Astrocyte of the cerebellum (primary cell): ENCODE results near the gene CCL24.
"Not testable (repeated sequence)": the region's sequence is repeated elsewhere in the genome, so short reads cannot be mapped to it uniquely, and the experiment has no call there.

Experiments
- DNase-seq: peaks from one replicate; pipeline ENCODE4 v3.0.0-alpha.2; 2011; ENCODE audit warnings: low read depth
- H3K4me3 ChIP-seq: 2 replicates; pipeline ENCODE4 v1.5.1; 2011; ENCODE audit warnings: mild to moderate bottlenecking, low read depth, low read length, moderate library complexity
- in situ Hi-C: cut with HindIII; loops from 2 replicates; pipeline ENCODE4 v1.10.0; 2017; ENCODE audit warnings: low sequenced_read_pairs
- TF ChIP-seq, protein P1 (sequence below): IDR thresholded peaks from 2 replicates; pipeline ENCODE4 v1.5.1; 2012; ENCODE audit warnings: low read length, low read depth, moderate library complexity, mild to moderate bottlenecking; ENCODE audit errors: missing control alignments

The CCL24 gene

DNA sequence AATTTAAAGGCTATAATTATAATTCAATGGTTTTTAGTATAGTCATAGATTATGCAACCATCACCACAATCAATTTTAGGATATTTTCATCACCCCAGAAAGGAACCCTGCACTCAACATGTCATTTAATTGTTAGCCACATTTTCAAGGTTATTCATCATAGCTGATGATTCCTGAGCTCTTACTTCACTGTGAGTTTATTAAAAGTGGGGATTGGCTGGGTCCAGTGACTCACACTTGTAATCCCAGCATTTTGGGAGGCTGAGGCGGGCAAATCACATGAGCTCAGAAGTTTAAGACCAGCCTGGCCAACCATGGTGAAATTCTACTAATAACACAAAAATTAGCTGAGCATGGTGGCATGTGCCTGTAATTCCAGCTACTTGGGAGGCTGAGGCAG is 42.4 kb downstream of the CCL24 start:
- TF ChIP-seq, protein P1, sequence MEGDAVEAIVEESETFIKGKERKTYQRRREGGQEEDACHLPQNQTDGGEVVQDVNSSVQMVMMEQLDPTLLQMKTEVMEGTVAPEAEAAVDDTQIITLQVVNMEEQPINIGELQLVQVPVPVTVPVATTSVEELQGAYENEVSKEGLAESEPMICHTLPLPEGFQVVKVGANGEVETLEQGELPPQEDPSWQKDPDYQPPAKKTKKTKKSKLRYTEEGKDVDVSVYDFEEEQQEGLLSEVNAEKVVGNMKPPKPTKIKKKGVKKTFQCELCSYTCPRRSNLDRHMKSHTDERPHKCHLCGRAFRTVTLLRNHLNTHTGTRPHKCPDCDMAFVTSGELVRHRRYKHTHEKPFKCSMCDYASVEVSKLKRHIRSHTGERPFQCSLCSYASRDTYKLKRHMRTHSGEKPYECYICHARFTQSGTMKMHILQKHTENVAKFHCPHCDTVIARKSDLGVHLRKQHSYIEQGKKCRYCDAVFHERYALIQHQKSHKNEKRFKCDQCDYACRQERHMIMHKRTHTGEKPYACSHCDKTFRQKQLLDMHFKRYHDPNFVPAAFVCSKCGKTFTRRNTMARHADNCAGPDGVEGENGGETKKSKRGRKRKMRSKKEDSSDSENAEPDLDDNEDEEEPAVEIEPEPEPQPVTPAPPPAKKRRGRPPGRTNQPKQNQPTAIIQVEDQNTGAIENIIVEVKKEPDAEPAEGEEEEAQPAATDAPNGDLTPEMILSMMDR: no peak
- in situ Hi-C loops: no loop called here
- DNase-seq: no peak
- H3K4me3 ChIP-seq: no peak overlapping the region

DNA sequence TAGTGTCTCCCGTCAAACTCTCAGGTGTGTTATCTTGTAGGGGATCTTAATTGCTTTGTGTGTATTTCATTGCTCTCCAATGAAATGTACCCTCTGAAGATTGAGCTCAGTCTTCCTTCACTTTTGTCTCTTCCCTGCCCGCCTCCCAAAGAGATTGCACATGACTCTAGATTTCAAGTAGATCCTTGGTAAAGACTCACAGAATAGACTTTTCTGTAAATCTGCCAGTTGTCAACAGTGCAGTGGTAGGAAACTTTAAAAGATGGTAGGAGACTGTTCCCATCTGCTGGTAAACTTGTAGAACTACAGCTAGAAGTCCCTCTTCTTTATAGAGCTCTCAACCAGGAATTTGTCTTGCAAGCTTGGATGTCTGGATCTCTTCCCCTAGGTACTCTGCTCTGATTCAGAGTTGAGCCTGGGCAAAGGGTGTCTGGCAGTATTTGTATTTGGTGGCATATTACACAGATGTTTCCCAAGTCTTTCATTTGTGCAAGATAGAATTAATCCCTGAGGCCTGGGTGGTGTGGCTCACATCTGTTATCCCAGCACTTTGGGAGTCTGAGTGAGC is 51.2 kb downstream of the CCL24 start:
- in situ Hi-C loops: no loop called here
- no peak overlapping the region for H3K4me3 ChIP-seq
- TF ChIP-seq, protein P1: peak; percentile 75
- DNase-seq: no peak

DNA sequence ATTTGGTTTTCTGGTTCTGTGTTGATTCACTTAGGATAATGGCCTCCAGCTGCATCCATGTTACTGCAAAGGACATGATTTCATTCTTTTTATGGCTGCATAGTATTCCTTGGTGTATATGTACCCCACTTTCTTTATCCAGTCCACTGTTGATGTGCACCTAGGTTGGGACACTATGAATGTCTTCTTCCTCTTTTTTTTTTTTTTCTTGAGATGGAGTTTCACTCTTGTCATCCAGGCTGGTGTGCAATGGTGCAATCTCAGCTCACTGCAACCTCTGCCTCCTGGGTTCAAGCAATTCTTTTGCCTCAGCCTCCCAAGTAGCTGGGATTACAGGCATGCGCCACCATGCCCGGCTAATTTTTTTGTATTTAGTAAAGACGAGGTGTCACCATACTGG is 51.8 kb downstream of the CCL24 start:
- H3K4me3 ChIP-seq, in situ Hi-C loops, DNase-seq: not testable (repeated sequence)
